ENCODE data around the gene APBA1. TPM values are rescaled to one million over a fixed set of nuclear protein-coding genes. Genes with fewer than 3 reads are reported as not detected.
"Not testable (repeated sequence)": the region's sequence is repeated elsewhere in the genome, so short reads cannot be mapped to it uniquely, and the experiment has no call there.

APBA1 gene
- polyA plus RNA-seq, 10 donors, result 6.0 to 12.0 (median 7.6) TPM

DNA sequence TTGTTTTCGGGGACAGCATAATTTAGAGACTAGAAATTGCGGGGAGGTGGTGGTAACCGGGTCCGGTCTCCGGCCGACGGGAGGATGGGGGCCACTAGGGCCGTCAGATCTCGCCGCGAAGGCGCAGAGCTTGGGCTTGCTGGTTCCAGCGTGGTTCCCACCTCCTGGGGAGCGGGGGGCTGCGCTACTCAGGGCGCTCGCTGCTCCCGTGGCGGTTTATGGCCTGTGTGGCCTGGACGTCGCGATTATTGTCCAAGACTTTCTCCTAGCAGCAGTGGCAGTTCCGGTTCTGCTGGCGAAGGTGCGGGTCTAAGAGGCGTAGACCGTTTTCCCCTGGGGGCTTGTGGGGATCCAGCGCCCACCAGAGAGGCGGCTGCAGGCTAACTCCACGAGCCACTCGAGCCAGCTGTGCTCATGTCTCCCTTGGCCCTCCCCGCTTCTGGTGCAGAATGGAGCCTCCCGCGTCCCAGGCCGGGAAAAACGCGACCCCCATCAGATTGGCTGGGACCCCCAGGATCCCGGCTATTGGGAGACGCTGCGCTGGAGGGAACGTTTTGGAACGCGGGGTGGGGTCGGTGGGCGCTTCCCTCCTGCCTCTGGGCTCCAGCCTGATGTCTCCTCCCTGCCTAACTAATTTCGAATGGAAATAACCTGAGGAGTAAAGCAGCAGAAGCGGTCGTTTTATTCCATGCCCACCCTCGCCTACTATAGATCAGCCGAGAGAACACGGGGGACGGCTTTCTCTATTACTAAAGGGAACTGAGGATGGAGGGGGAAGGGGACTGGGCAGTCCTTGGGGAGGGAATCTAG is 260.0 kb downstream of the APBA1 start:
- no peak for DNase-seq

DNA sequence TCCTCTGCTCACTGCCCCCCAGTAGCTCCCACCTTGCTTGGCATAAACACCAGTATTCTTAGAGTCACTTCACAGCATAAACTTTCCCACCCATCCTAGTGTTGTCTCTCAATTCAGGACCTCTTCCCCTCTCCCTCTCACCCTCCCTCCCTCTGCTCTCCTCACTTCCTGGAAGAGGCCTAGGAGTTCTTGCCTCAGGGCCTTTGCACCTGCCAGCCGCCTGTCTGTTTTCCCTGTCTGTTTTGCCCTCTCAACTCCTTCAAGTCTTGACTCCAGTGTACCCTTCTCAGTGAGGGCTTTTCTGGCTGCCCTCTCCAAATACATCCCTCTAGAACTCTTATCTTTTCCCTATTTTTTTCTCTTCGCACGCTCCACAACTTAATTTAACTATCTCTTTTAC is 260.9 kb downstream of the APBA1 start:
- DNase-seq, result no peak

DNA sequence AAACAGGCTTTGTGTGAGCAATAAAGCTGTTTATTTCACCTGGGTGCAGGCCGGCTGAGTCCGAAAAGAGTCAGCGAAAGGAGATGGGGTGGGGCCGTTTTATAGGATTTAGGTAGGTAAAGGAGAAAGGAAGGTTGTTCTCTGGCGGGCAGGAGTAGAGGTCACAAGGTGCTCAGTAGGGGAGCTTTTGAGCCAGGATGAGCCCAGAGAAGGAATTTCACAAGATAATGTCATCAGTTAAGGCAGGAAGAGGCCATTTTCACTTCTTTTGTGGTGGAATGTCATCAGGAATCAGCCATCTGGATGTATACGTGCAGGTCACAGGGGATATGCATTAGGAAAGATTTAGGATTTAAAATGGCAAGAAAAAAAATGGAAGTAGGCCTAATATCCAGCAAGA is 262.2 kb downstream of the APBA1 start:
- DNase-seq, result not testable (repeated sequence)

DNA sequence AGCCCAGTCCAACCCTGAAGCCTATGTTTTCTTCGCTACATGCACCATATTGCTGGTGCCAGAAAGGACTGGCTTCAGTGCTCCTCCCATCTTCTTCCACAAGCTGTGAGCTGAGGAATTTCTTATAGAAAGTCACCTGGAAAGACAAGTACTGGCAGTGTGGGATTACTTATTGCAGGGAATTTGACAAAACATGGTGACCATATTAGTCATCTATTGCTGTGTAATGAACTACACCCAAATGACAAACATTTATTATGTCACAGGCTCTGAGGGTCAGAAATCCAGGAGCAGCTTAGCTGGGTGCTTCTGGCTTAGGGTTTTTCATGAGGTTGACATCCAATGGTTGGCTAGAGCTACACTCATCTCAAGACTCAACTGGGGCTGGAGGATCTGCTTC is 271.7 kb downstream of the APBA1 start:
- DNase-seq, result no peak

DNA sequence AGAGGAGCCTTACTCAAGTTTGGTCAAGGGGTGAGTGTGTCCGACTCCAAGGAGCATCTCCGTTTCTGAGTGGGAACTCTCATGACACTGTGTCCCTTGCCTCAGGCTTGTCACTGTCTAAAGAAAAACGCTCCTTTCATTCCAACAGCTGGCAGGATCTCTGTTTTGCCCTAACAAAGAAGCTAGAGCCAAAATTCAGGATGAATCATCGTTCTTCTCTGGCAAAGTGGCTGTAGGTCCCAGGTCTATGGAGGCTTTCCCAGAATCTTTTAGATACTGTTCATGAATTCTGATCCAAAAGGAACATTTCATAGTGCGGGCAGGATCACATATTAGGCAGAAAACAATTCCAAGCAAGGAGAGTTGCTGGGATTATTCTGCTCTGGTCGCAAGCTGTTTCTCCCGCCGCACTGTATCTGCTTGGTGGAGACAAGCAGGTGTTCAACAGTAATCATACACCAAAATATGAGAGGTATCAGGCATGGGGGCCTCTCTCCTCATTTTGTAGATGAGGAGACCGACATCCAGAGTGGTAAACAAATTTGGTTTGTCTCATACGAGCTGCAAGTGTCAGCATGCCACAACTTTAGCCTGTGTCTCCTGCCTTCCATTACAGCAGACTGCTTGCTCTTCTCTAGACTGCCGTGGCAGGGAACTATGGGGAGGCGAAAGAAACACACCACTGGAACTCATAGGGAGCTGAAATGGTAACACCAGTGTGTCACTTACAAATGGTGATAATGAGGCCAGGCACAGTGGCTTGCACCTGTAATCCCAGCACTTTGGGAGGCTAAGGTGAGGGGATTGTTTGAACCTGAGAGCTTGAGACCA is 274.6 kb downstream of the APBA1 start:
- no peak for DNase-seq

DNA sequence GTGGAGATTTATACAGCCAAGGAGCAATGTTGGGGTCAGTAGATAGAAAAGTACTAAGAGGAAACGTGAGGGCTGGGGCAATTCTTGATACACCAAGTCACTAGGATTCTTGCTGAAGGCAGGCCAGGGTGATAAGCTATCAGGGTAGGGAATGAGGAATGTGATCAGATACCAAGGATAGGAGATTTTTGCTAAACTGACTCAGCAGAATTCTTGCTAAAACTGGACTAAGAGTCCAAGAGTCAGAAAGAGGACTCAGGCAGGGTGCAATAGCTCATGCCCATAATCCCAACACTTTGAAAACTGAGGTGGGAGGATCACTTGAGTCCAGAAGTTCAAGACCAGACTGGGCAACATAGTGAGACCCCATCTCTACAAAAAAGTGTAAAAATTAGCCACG is 275.4 kb downstream of the APBA1 start:
- no peak for DNase-seq

DNA sequence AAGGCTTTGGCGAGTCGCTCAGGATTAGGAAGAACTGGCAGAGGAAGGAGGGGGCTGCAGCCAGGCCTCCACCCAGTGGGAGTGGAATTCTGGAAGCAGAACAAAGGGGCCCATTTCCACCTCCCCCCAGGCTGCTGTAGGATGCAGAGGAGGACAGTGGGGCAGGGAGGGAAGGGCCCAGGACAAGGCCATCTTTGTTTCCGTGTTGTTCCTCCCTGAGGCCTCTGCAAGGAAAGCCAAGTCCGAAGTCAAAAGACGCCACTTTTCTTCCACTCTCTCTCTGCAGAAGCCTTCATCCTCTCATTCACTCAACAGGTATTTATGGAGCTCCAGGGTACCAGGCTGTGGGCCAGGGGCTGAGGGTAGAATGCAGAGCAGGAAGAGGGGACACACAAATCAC is 276.5 kb downstream of the APBA1 start:
- DNase-seq, result no peak

DNA sequence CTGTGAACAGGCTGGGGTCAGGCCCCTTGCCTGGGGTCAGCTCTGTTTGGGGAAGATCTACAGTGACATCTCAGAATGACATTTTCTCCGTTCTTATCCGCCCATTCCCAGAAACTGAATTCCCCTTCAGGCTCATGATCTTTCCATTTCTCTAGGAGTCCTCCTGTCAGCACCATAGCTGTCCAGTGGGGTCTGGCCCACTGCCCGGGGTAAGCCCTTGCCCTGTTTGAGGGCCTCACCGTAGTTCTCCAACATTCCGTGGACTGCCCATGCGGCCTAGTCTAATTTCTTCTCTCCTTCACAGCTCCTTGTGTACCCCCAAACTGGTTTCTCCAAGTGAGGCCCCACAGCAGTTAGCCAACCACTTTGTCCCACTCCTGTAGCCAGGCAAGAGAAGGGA is 278.7 kb downstream of the APBA1 start:
- no peak for DNase-seq

DNA sequence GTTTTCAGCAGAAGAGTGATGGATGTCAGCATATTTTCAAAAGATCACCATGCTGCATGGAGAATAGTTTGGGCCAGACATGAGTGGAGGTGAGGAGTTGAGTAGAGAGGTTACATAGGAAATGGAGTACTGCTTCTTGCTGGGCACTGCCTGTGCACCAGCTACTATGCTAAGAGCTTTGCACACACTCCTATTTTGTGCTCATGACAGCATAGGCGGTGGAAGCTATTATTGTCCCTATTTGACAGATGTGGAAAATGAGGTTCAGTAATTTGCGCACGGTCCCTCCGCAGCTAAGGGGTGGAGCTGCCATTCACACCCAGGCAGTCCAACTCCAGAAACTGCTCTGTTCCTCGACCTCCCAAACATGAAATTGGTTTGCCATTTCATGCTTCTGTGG is 279.3 kb downstream of the APBA1 start:
- DNase-seq, result no peak

DNA sequence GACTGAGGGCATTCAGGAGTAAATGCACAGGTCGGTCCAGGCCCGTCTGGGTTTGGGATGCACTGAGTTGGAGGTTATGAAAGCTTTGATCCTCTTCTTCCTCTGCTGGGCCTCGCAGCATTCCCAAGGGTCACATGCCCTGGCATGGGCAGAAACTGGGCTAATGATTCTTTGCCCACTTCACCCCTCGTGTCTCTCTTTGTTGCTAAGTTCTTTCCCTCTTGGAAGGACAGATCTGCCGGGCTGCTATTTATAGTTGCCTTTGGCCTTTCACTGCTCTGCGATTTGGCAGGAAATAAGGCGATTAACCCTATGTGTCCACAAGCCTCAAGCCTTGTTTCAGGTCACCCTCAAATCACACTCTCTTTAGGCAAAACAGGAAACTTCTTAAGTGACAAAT is 280.2 kb downstream of the APBA1 start:
- peak in 2 of 3 donors; percentile 25 to 57 for DNase-seq

DNA sequence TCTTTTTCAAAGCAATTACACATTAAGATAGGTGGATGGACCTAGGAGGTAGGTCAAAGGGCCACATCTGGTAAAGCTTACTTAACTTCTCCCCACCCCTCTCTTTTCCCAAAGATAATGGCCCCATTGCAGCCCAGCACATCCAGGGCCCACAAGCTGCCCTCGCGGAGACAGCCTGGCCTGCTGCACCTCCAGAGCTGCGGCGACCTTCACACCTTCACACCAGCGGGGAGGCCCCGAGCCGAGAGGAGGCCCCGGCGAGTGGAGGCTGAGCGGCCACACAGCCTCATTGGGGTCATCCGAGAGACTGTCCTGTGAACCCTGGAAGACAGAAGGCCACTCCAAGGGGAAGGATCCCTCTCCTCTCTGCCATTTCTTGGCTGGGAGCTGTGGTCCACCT is 280.7 kb downstream of the APBA1 start:
- no peak for DNase-seq

DNA sequence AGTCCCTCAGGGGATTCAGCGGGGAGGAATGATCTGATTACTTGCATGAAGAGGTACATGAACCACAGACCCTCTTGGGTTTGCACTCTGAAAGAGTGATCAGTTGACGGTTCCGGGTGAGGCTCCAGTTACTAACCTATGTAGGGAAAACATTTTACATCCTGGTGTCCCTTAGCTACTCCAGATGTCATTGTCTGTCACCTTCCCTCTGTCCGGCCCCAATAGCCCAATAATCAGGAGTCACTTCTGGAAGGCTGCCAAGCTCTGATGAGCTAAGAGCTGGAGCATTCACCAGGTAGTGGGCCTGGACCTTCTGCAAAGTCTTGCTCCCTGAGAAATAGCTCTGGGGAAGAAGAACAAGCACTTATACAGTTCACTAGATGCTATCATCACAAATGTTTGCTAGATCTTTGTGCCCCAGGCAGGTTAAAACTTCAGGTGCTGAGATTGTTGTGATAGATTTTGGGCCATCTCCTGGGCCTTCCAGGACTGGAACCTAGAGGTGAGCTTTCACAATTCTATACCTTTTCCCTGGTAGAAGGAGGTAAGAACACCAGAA is 282.7 kb downstream of the APBA1 start:
- DNase-seq, result no peak

DNA sequence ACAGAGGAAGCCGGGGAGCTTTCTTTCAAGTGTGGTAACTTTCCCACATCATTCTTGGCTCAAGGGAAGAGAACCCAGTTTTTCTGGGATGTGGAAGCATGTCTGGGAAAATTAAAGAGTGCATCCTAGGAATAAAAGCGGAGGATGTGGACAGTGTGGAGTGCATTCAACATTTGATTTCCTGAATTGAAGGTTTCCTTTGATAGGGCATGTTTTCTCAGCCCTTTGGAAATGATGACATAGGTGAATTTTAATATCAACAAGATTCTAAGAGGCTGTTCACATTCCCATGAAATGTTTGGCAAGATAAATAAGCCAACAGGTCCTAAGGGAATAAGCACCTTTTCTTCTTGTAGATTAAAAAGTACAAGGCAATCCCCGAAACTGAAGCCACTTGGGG is 283.6 kb downstream of the APBA1 start:
- DNase-seq, result no peak

DNA sequence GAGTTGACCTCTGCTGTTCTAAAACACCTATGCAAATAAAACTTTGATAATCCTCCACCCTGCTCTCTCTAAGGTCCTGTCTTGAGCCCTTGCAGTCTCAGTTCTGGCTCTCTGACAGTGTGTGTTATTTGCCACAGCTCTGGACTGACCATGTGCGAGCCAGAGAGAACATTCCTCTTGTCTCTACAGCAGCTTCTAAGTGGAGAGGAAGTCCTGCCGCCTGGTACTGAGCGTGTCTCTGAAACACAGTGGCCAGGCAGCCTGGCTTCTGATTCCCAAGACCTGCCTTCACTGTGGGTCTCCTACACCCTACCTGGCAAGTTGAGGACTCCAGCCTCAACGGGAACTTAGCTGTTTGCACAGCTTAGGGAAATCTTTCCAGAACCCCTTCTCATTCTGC is 285.5 kb downstream of the APBA1 start:
- DNase-seq, result no peak

DNA sequence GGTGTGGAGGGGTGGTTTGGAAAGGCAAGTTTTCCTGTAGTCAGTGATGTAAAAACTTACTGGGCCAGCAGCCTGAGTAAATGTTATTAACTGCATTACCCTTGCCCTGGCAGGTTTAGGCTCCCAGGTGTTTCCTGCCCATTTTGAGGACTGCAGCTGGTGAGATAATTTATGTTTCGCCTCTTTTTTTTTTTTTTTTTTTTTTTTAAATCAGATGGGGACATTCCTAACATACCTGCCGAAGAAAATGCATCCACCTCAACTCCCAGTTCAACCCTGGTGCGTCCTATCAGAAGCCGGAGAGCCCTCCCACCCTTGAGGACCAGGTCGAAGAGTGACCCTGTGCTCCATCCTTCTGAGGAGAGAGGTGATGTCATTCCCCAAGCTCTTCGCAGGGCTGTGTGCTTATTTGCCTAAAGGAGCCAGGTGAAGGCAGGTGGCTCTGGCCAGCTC is 286.6 kb downstream of the APBA1 start:
- no peak for DNase-seq

DNA sequence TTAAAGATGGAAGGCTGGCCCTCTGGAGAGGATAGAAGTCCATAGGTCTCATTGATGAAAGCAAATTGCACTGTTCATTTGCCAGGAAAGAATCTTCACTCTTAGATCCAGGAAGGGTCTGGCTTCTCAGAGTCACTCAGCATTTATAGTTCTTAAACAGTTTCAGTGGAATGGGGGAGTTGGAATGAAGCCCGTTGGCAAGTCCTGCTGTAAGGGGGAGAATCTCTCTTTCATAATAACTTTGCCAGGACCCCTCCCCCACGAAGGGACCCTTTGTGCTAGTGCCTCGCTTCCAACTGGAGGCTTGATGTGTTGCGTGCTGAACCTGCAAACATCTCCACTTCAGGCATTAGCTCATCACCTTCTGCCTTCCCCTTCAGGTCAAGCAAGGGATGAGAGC is 290.0 kb downstream of the APBA1 start:
- no peak for DNase-seq

DNA sequence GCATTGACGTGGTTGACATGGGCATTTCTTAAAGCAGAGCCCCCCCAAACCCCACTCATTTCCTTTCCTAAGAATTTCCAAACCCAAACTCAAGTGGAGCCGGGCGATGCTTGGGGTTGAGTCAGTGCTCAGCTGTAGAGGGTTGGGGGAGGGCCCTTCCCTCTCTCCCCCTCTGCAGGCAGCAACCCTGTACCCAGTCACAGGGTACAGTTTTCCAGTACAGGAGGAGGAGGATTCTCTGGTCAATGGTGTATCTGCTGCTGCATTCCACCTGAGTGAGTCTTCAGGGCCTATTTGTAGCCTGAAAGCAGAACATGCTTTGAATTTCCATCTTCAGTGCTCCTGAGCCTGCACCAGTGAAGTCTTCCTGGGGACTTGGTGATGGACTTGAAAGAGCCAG is 291.4 kb downstream of the APBA1 start:
- DNase-seq, result no peak

DNA sequence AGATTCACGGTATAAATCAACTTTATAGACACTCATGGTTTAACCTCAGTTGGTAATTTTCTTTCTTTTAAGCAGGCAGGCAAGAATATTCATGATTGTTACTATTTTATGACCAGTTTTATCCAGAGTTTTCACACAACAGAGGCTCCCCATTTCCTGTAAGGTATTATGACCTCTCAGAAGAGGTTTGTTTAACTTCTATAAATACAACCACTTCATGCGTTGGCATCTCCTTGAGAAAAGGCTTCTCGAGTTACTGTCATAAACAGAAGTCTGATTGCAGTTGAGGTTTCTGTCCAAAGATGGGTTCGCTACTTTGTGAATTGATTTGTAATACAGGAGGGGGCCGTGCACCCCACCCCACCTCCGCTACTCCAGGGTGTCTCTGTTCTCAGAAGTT is 291.9 kb downstream of the APBA1 start:
- no peak for DNase-seq

DNA sequence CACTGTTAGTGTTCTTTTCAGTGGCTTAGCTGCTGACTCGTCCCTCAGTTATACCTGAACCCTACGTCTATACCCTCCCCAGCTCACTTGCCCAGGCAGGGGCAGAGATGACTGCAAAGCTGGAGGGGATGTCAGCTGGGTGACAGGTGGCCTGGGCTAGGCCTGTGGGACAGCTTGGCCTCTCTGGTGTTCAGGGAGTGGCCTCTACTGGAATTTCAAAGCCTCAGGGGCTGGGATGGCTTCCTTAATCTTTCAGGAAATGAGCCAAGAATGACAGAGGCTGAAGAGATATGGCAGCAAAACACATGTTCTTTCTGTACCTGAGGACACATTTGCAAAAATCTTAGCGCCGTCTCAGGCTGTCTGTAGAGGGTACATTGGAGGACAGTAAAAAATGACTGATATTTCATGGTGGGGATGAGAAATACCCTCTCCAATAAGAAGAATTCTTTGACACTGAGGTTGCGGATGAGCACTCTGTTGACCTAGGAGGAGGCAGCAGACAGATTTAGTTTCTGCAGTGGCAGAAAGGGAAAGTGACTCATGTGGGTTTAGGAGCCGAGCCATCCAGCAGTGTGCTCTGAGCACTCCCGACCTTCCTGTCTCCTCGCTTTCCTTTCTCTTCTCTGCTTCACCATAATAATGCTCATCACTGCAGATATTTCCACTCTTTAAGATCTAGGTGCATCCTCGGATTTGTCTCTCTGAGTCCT is 292.7 kb downstream of the APBA1 start:
- DNase-seq, result peak; percentile 37 to 65 (median 44)

DNA sequence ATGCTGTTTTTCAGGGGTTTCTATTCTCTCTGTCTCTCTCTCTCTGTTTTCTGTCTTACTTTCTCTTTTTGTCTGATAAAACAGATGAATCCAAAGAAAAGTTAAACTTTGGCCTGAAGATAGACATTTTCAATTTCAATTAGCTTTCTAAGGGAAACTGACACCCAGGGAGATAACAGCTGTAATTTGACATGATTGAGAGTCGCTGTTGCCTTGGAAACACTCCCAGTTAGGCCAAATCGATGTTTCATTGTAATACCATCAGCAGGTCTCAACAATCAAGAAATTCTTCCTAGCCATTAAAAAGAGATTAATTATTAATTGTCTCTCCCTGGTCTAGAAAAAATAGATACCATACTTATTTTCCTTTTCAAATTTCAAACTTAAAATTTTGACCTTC is 294.2 kb downstream of the APBA1 start:
- DNase-seq, result no peak

All from muscle of back (tissue), 11 donors.